Measurements from ENCODE around the gene PTPN1.

Gene PTPN1

GRCh38 chr20:50582092-50582491 is 71.9 kb downstream of the PTPN1 start:
- peak overlapping the region; percentile 7; the same call in 1 of the 2 replicates for H3K9ac ChIP-seq (ENCODE audit: low read length)
- H3K4me1 ChIP-seq (ENCODE audit: insufficient read depth, low read length, severe bottlenecking): peaks cover 22% of the 10 kb centered on the region
- H3K4me3 ChIP-seq (ENCODE audit: low read depth, low read length, poor library complexity, severe bottlenecking): peak overlapping the region; percentile 5
- H3F3A ChIP-seq (ENCODE audit: insufficient read depth, low read length): no peaks in the 10 kb centered on the region
- H3K27me3 ChIP-seq (ENCODE audit: insufficient read depth, low read length): no peaks in the 10 kb centered on the region
- H3K79me2 ChIP-seq (ENCODE audit: insufficient read depth, low read length): no peaks in the 10 kb centered on the region
- peaks cover 72% of the 10 kb centered on the region for H3K36me3 ChIP-seq (ENCODE audit: insufficient read depth, low read length)
- no peak overlapping the region for H2AFZ ChIP-seq (ENCODE audit: low read length)
- H3K9me3 ChIP-seq (ENCODE audit: low read length): no peaks in the 10 kb centered on the region
- H3K27ac ChIP-seq (ENCODE audit: low read depth, low read length, poor library complexity, severe bottlenecking): peak overlapping the region; percentile 86
- no peaks in the 10 kb centered on the region for H3K9me2 ChIP-seq (ENCODE audit: low read depth, low read length)
- peak overlapping the region; percentile 52 for H3K4me2 ChIP-seq (ENCODE audit: low read length)
- no peaks in the 10 kb centered on the region for H4K20me1 ChIP-seq (ENCODE audit: insufficient read depth, low read length)
- no peak for TF ChIP-seq EZH2 (IDR thresholded peaks at IDR 0.05; ENCODE audit: borderline replicate concordance, low read length)
- TF ChIP-seq, protein P1, sequence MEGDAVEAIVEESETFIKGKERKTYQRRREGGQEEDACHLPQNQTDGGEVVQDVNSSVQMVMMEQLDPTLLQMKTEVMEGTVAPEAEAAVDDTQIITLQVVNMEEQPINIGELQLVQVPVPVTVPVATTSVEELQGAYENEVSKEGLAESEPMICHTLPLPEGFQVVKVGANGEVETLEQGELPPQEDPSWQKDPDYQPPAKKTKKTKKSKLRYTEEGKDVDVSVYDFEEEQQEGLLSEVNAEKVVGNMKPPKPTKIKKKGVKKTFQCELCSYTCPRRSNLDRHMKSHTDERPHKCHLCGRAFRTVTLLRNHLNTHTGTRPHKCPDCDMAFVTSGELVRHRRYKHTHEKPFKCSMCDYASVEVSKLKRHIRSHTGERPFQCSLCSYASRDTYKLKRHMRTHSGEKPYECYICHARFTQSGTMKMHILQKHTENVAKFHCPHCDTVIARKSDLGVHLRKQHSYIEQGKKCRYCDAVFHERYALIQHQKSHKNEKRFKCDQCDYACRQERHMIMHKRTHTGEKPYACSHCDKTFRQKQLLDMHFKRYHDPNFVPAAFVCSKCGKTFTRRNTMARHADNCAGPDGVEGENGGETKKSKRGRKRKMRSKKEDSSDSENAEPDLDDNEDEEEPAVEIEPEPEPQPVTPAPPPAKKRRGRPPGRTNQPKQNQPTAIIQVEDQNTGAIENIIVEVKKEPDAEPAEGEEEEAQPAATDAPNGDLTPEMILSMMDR (IDR thresholded peaks at IDR 0.05; ENCODE audit: low read length): no peak

GRCh38 chr20:50582591-50583234 is 72.5 kb downstream of the PTPN1 start:
- TF ChIP-seq EZH2 (IDR thresholded peaks at IDR 0.05; ENCODE audit: borderline replicate concordance, low read length): no peak
- TF ChIP-seq, protein P1 (IDR thresholded peaks at IDR 0.05; ENCODE audit: low read length): no peak
- Histone ChIP-seq H3K27me3 (ENCODE audit: insufficient read depth, low read length) (no peaks in the 10 kb centered on the region), H3K4me3 (ENCODE audit: low read depth, low read length, poor library complexity, severe bottlenecking) (peak overlapping the region; percentile 5), H3K27ac (ENCODE audit: low read depth, low read length, poor library complexity, severe bottlenecking) (peak overlapping the region; percentile 86), H3K9me2 (ENCODE audit: low read depth, low read length) (no peaks in the 10 kb centered on the region), H3K79me2 (ENCODE audit: insufficient read depth, low read length) (no peaks in the 10 kb centered on the region), H2AFZ (ENCODE audit: low read length) (no peak overlapping the region), H3K9me3 (ENCODE audit: low read length) (no peaks in the 10 kb centered on the region), H3K9ac (ENCODE audit: low read length) (peak overlapping the region; percentile 14; the same call in 1 of the 2 replicates), H3K4me2 (ENCODE audit: low read length) (peak overlapping the region; percentile 52), H4K20me1 (ENCODE audit: insufficient read depth, low read length) (no peaks in the 10 kb centered on the region), H3F3A (ENCODE audit: insufficient read depth, low read length) (no peaks in the 10 kb centered on the region), H3K4me1 (ENCODE audit: insufficient read depth, low read length, severe bottlenecking) (peaks cover 22% of the 10 kb centered on the region), H3K36me3 (ENCODE audit: insufficient read depth, low read length) (peaks cover 66% of the 10 kb centered on the region)

GRCh38 chr20:50583442-50584150 is 73.4 kb downstream of the PTPN1 start:
- peaks cover 22% of the 10 kb centered on the region for H3K4me1 ChIP-seq (ENCODE audit: insufficient read depth, low read length, severe bottlenecking)
- no peaks in the 10 kb centered on the region for H3K9me2 ChIP-seq (ENCODE audit: low read depth, low read length)
- H3K27ac ChIP-seq (ENCODE audit: low read depth, low read length, poor library complexity, severe bottlenecking): peak overlapping the region; percentile 86

More at GRCh38 chr20:50583442-50584150, 73.4 kb downstream of the PTPN1 start:
- H3K4me3 ChIP-seq (ENCODE audit: low read depth, low read length, poor library complexity, severe bottlenecking): no peak overlapping the region
- H2AFZ ChIP-seq (ENCODE audit: low read length): no peak overlapping the region
- H3K4me2 ChIP-seq (ENCODE audit: low read length): no peak overlapping the region
- H3K36me3 ChIP-seq (ENCODE audit: insufficient read depth, low read length): peaks cover 62% of the 10 kb centered on the region
- TF ChIP-seq EZH2 (IDR thresholded peaks at IDR 0.05; ENCODE audit: borderline replicate concordance, low read length): no peak
- no peaks in the 10 kb centered on the region for H3F3A ChIP-seq (ENCODE audit: insufficient read depth, low read length)
- H3K9me3 ChIP-seq (ENCODE audit: low read length): no peaks in the 10 kb centered on the region
- H4K20me1 ChIP-seq (ENCODE audit: insufficient read depth, low read length): no peaks in the 10 kb centered on the region
- H3K79me2 ChIP-seq (ENCODE audit: insufficient read depth, low read length): no peaks in the 10 kb centered on the region
- no peaks in the 10 kb centered on the region for H3K27me3 ChIP-seq (ENCODE audit: insufficient read depth, low read length)
- no peak overlapping the region for H3K9ac ChIP-seq (ENCODE audit: low read length)
